Activated CD8-positive, alpha-beta memory T cell treated with anti-CD3 and anti-CD28 coated beads for 48 hours (primary cell): ENCODE results near the gene TRDN.
"Not testable (repeated sequence)": the region's sequence is repeated elsewhere in the genome, so short reads cannot be mapped to it uniquely, and the experiment has no call there.

ENCODE experiments used
- DNase-seq, 3 experiments: peaks; one replicate each; pipeline ENCODE4 v3.0.0-alpha.2; 2020; ENCODE audit warnings: low read depth in 2 of 3, low spot score in 2 of 3

Gene TRDN

GRCh38 chr6:123564361-123564760, 72.4 kb downstream of the TRDN start:
- DNase-seq, result no peak

GRCh38 chr6:123562677-123563076, 74.1 kb downstream of the TRDN start:
- DNase-seq, result no peak

- DNase-seq, result no peak
Measured at GRCh38 chr6:123562264-123562663, 74.5 kb downstream of the TRDN start.

GRCh38 chr6:123559816-123560215, 76.9 kb downstream of the TRDN start:
- DNase-seq, result not testable (repeated sequence)

- not testable (repeated sequence) for DNase-seq
Measured at GRCh38 chr6:123557474-123557873, 79.3 kb downstream of the TRDN start.

- no peak for DNase-seq
Measured at GRCh38 chr6:123551939-123552707, 84.6 kb downstream of the TRDN start.

- DNase-seq, result no peak
Measured at GRCh38 chr6:123550052-123550617, 86.6 kb downstream of the TRDN start.

- DNase-seq, result no peak
Measured at GRCh38 chr6:123549476-123549875, 87.3 kb downstream of the TRDN start.

DNA sequence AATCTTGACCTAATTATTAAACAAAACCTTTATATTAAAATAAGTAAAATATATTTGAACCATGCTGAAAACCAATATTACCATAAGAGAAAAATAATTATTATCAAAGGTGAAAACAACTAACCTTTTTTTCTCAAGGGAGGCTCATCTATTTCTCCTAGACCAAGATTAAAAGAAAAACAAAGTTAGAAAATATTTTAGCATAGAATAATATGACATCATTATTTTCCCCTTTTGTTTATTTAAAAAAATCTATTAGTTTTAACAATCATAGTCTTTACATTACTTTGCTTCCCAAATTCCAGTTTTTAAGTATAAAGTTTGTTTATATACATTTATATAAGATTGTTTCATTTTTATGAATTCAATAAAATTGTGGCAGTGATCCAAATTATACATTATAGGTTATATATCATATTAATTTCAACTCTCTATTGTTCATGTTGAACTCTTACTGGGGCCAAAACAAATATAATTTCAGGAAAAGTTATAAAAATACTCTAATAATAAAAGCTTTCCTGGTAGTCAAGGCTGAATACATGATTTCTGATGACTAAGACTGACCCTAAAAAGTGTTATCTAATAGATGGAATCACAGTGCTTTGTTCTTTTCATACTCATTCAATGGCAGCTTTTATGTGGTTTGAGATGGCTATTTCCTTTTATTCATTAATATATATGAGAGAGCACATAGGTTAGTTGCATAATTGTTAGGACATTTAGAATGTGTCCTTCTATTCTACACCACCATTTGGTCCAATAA, 89.4 kb downstream of the TRDN start:
- DNase-seq, result no peak

GRCh38 chr6:123546537-123546936, 90.2 kb downstream of the TRDN start:
- no peak for DNase-seq

GRCh38 chr6:123541462-123541861, 95.3 kb downstream of the TRDN start:
- DNase-seq, result no peak

- DNase-seq, result no peak
Measured at GRCh38 chr6:123533862-123534648, 102.7 kb downstream of the TRDN start.

GRCh38 chr6:123529843-123530242, 106.9 kb downstream of the TRDN start:
- no peak for DNase-seq

GRCh38 chr6:123529058-123529457, 107.7 kb downstream of the TRDN start:
- DNase-seq, result no peak

- no peak for DNase-seq
Measured at GRCh38 chr6:123527406-123527805, 109.3 kb downstream of the TRDN start.

GRCh38 chr6:123526128-123526527, 110.6 kb downstream of the TRDN start:
- no peak for DNase-seq

DNA sequence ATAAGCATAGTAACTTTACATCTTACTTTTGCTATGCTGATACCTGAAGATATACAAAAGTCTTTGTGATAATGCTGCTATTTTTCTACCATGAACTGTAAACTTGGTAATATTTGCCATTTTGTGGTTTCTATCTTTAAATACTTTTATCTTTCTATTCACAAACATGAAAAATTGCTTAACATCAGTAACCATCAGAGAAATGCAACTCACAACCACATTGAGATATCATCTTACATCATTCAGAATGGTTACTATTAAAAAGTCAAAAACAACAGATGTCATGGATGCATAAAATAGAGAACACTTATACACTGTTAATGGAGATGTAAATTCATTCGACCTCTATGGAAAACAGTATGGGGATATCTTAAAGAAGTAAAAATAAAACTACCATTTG, 112.0 kb downstream of the TRDN start:
- no peak for DNase-seq

DNA sequence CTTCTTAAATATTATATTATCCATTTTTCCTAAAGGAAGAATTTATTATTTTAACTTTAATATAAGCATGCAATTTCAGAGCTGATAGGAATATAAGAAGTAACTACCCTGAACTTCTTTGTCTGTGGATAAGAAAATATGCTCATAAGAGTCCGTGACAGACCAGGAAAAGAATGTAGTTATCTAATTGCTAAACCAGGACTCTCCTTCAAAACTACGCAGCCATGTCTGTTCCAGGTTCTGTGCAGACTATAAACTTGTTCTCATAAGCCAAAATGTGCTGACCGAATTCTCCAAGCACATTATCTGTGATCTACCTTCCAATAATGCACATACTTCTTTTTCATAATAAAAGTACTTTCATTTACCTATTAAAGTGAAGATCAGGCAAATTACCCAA, 116.5 kb downstream of the TRDN start:
- no peak for DNase-seq

DNA sequence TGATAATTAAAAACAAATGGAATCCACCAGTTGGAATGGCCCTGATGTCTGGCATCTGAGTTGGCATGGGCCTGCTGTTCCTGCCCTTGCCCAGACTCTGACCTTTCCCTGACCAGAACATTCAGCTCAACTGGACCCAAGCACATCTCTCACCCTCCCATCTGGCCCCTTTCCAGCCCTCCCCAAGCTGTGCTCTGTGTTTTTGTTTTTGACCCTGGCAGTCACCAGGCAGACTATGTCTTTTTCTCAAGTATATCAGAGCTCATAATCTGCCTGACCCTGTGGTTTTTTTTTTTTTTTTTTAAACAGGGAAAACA, 117.6 kb downstream of the TRDN start:
- no peak for DNase-seq

GRCh38 chr6:123518441-123519188, 118.1 kb downstream of the TRDN start:
- no peak for DNase-seq

GRCh38 chr6:123515715-123516114, 121.0 kb downstream of the TRDN start:
- no peak for DNase-seq
